Left renal cortex interstitium (tissue), 4 donors: ENCODE results near the gene CASP7. TPM values are rescaled to one million over a fixed set of nuclear protein-coding genes. Genes with fewer than 3 reads are reported as not detected.

Source experiments
- DNase-seq, 4 donors: peaks; one replicate each; pipeline ENCODE4 v3.0.0-alpha.2; 2013; ENCODE audit warnings: low read depth in 4 of 4, low spot score in 2 of 4, missing footprints in 1 of 4
- polyA plus RNA-seq, 4 donors: library from polyadenylated mRNA; unstranded; fragments of 120-200 nt; gene quantifications; one replicate each; pipeline ENCODE4 v1.2.1, GENCODE V29; 2013; ENCODE audit not compliant: insufficient read length in 4 of 4

CASP7 gene
- polyA plus RNA-seq, 4 donors = 24.7 to 31.2 (median 28.6) TPM

DNA sequence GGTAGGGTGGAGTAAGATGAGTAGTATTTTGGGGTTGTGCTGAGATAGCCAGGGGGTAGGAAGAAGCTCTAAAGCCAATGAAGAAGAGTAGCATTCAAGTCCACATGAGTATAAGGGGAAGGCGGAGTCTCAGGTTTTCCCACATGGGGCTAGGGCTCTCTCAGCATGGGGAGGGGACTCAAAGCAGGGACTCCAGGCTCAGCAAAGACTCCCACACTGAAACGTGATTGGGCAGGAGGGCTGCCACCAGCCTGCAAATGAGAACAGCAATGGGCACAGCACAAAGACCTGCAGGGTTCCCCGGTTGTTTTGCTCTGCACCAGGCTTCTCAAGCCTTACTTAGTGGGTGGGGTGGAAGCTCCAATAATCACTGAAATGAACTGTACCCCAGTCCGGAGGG is 14.4 kb upstream of the CASP7 start:
- DNase-seq = no peak

DNA sequence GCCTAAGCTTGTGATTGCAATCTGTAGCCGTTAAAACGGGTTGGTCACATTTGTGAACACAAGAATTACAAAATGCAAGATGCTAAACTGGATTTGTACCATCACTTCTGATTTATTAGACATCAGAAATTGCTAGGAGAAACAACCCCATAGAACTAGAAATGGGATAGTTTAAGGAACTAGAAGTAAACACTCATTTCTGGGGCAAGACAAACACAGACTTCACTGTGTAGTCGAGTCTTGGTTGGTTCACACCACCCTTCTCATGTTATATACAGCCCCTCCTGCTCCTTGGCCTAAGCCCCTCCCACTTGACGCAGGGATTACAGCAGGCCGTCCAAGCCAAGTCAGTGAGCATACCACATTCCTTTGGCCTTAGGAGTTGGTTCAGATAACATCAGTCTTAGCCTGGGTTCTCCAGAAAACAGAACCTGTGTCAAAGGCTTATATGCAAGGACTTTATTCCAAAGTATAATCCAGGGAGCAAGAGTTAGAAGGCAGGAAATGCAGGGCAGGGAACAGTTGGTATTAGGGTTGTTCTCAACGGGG is 13.8 kb upstream of the CASP7 start:
- DNase-seq = no peak

DNA sequence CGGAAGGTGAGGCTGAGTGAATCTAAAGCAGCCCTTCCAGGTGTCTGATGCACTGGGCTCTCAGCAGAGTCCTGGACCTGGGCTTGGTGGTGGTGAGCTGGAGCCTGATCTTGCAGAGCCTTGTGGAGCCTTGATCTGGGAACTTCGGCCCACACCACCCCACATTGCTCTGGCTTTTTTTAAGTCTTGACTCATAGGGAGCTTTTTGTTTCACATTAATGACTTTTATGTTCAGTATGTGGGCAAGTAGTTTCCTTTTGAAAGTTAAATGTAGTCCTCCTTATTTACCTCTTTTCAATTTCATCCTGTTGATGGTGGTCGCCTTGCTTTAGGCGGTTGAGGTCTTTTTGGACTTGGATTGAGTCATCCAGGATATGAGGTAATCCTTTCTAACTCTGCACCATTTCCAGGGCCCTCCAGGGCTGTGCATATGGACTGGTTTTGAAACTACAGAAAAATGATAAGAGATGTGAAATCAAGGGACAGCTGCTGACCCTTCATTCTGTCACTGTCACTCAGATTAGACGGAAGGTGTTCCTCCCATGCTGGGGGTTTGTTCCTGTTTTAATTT is 12.9 kb upstream of the CASP7 start:
- no peak for DNase-seq

DNA sequence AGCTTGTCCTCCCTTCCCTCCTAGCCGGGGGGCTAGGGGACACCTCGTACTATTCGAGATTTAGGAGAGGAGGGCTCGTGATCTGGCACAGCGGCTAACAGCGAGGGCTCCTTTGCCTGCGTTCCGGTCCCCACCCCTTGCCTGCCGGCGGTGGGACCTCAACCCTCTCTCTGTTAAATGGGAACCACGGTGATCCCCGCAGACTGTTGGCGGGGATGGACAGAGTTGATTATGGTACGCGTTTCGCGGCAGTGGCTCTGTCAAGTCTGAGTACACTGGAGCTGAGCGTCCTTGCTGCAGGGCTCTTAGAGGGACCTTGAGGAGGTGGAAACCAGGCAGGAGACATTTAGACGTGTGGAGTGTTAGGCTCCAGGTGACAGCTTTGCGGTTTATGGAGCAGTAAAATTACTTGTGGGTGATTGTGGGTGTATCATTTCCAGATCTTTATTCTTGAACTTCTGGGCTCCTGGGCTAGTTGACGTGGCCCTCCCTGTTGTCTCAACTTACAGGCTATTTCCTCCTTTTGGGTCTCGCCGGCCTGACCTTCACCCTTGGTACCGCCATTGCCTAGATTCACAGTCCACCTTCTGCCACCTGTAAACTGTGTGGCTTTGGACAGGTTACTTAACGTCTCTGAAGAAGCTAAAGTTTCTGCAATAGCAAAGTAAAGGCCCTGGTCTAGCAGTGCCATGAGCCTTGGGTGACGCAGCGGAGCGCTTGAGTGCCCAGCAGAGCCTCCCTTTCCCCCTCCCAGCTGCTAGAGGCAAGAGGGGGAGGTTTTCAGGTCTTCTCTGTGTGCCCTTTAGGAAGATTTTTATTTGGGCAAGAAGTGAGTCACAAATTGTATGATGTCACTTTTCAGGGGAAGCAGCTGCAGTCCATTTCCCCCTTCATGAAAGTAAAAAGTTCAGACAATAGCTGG is 739 bp downstream of the CASP7 start:
- peak in 3 of 4 donors; percentile 31 to 60 (median 58) for DNase-seq

DNA sequence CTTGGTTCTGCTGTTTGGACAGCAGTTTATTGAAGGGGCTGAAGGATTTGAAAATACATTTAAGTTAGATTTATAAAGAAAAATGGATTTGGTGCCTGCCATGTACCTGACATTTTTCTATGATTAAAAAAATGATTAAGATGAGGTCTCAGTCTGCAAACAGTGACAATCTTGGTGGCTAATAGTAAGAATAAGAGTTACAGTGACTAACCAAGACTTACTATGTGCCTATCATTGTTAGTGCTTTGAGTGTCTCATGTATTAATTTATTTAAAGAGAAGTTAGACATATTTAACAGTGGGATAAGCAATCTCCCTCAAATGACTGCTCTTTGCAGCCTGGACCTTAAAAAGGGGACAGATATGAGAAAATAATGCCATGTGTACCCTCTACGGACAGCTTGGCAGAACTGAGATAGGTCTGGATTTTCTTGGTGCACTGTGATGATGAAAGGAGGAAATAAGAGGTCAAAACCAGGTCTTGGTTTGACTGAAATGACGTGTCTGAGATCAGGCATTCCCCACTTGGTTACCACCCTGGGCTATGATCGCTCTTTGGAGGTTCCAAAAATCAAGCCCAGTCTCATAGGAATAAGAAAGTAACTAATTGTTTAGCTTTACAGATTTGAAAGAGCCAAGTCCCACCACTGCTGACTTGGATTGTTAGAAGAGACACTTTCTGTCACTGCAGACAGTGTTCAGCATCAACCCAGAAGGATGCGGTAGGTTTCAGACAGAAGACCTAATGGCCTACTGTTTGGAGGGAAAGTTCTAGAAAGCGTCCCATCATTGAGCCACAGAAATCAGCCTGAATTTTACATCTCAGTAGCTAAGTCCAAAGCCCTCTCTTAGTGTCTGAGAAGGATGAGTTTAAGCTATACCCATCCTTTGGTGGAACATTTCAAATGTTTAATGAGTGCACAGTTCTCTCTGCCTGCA is 2.1 kb downstream of the CASP7 start:
- DNase-seq = no peak

DNA sequence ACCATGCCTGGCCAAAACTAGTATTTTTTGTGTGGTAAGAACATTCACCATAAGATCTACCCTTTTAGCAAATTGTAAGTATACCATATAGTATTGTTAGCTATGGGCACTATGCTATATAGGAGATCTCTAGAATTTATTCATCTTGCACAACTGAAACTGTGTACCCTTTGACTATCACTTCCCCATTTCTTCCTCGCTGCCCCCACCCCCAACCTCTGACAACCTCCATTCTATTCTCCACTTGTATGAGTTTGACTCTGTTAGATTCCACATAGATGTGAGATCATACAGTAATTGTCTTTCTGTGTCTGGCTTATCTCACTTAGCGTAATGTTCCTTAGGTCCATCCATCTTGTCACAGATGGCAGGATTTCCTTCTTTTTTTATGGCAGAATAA is 3.6 kb downstream of the CASP7 start:
- no peak for DNase-seq

DNA sequence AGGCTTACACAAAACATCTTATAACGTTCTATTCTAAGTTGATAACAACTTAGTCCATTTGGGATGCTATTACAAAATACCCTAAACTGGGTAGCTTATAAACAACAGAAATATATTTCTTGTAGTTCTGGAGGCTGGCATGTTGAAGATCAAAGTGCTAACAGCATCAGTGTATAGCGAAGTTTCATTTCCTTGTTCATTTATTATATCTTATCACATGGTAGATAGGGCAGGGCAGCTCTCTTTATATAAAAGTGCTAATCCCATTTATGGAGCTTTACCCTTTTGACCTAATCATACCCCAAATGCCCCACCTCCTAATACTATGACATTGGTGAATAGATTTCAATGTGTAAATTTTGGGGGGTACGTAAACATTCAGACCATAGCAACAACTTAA is 6.3 kb downstream of the CASP7 start:
- no peak for DNase-seq

DNA sequence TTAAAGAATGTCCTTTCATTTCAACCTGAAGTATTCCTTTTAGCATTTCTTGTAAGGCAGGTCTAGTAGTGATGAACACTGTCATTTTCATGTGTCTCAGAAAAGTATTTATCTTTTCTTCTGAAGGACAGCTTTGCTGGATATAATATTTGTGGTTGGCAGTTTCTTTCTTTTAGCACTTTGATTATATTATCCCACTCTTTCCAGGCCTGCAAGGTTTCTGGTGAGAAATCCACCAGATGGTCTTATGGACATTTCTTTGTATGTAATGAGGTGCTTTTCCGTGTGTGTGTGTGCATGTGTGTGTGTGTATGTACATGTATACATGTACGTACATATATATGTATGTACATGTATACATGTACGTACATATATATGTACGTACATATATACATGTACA is 7.3 kb downstream of the CASP7 start:
- no peak for DNase-seq

DNA sequence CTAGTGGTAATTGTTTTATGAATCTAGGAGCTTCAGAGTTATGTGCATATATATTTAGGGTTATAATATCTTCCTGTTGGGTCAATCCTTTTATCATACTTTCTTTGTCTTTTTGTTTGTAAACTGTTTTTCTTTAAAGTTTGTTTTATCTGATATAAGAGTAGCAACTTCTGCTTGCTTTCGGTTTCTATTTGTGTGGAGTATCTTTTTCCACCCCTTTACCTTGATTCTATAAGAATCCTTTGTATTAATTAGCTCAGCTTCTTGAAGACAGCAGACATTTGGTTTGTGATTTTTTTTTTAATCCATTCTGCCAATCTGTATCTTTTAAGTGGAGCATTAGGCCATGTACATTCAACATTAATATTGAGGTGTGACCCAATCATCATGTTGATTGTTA is 9.3 kb downstream of the CASP7 start:
- no peak for DNase-seq

DNA sequence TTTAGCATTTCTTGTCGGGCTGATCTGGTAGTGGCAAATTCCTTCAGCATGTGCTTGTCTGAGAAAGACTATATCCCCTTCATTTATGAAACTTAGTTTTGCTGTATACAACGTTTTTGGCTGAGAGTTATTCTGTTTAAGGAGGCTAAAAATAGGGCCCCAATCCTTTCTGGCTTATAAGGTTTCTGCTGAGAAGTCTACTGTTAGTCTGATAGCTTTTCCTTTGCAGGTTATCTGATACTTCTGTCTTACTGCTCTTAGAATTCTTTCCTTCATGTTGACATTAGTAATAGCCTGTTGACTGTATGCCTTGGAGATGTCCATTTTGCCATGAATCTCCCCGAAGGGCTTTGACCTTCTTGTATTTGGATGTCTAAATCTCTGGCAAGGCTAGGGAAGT is 9.9 kb downstream of the CASP7 start:
- no peak for DNase-seq

DNA sequence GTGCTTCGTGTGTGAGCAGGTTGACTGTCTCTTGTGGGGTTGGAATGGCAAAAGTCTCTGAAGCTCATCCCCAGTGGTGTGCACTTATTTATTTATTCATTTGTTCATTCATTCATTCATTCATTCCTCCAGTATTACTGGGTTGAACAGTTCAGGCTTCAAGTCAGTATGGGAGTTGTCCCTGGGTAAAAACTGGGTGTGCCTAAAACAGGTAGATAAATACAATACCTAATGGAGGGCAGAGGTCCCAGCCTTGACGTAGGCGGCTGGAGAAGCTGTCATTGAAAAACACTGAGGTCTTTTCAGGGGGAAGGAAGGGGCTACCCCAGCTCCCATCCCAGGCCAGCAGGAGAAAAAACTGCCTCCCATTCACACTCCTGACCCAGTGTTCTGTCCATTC is 11.0 kb downstream of the CASP7 start:
- DNase-seq = no peak

DNA sequence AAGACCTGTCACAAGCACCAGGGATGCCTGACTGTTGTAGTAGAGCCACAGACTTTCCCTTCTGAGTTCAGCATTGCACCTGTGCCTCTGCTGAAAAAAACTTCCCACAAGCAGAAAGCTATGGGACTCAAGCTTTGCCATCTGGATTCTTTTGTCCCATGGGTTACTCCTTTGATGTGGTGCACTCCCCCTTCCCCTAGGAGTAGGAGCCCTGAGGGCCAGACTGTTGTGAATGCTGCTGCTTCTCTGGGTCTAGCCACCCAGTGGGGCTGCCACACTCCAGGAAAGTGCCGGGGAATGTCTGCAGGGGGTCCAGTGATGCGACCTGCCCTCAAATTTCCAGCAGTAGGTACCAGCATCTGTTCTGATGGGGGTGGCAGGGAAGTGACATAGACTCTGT is 11.7 kb downstream of the CASP7 start:
- no peak for DNase-seq

DNA sequence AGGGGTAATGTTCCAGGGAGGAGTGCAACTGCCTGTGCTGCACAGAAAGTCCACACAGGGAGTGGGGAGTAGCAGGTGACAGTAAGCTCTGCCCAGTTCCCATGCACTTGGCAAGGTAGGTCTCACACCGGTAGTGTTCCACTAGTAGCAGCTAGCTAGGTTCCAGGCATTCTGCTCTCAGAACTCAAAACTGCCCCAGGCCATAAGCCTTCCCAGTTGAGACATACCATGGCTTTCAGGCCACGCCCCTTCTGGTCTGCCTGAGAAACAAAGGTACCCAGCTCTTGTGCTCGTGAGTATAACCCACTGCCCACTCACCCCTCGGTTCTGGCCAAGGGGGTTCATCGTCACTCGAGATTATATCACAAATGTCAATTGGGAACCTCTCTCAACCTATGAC is 12.6 kb downstream of the CASP7 start:
- no peak for DNase-seq

DNA sequence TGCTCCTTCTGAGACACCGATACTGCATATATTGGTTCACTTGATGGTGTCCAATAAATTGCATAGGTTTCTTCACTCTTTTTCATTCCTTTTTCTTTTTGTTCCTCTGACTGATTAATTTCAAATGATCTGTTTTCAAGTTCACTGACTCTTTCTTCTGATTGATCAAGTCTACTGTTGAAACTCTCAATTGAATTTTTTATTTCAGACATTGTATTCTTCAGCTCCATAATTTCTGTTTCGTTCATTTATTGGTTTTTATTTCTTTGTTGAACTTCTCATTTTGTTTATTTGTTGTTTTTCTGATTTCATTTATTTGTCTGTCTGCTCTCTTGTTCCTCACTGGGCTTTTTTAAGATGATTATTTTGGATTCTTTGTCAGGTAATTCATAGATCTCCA is 13.6 kb downstream of the CASP7 start:
- no peak for DNase-seq

DNA sequence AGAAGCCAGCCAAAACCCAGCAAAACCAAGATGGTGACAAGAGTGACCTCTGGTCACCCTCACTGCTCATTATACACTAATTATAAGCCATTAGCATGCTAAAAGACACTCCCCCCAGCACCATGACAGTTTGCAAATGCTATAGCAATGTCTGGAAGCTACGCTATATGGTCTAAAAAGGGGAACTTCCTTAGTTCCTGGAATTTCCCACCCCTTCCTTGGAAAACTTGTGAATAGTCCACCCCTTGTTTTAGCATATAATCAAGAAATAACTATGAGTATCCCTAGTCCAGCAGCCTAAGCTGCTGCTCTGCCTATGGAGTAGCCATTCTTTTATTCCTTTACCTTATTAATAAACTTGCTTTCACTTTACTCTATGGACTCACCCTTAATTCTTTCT is 16.0 kb downstream of the CASP7 start:
- DNase-seq = no peak

DNA sequence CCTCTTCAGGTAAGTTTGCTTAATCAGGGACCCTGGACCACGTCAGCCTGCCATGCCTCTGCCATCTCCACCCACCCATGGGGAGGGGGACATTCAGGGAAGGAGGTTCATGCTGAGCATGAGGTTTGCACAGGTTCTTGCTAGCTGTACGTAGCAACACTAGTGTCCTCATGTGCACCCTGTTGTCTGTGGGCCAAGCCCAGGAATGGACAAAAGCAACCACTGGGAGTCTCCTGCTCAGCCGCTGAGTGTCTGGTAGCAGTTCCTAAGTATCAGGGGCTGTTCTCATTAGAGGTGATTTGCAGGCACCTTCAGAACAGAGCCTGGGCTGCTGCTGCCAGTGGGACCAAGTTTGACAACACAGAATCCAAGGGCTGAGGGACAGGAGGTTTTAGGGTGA is 17.9 kb downstream of the CASP7 start:
- no peak for DNase-seq

DNA sequence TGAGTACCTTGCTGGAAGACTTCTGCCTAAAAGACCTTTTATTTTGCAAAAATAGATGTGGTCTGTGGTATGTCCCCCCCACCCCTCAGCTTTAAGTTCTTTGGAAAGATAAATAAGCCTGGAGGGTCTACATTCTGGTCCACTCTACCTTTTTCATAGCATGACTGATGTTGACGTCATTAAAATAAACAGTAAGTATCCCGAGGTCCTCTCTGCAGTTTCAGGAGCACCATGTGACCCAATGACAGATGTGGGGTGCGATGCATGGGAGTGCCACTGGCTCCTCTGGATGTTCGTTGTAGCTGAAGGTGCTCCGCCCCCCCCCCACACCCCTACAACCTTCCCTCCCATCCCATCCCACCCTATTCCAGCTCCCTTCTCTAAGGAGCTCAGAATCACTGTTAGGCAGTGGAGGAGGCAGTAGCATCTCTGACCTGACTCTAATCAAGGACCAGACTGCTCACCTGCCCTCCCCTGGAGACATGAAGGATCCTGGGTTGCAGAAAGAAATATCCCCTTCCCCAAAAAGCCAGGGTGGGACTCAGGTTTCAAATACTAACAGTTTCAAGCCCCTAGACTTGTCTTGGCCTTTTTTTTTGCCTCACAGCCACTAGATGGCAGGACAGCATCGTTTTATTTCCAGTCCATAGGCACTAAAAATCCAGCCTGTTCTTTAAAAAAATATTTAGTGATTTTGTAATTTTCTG is 25.1 kb downstream of the CASP7 start:
- peak in 1 of 4 donors; percentile 45 for DNase-seq

DNA sequence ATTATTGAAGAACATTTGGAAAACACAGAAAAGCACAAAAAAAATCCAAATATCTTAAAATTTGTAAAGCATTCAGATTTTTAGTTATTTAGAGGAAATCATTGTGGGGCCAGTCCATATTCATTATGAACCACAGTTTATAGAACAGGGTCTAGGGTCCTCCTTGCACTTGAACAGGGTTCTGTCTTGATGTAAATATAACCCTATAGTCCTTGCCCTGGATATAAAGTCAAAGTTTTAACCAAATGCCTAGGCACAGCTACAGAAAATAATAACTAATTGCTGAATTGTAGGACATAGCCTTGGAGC is 25.6 kb downstream of the CASP7 start:
- DNase-seq = no peak

DNA sequence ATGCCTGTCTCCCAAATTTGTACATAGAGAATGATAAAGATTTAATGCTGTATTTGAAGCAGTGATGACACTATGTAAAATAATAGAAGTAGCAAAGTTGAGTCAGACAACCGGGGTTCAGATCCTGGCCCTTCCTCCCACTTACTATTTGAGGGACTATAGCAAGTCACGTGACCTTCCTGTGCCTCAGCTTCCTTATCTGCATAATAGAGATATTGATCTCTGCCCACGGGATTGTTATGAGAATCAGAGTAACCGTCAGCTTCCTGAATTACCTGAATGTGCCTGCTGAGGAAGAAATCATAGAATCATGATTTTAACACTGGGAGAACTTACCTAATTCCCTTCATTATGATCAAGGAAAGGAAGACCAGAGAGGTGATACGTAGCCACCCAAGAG is 26.9 kb downstream of the CASP7 start:
- DNase-seq = no peak

DNA sequence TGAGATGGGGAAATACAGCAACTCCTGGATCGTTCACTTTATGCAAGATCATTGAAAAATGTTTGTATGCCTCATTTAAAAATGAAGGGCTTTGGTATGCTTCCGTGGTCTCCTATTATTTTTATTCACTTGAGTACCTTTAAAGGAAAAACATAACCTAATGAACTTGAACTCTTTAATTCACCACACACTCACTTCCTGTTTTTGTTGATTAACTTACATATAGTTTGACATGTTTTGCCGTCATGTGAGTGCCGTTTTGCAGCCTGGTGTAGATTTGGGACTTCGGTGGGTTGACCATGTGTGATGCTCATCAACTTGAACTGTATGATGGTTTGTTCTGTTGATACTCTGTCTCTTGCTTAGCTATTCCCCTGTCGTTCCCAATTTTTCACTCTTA is 28.9 kb downstream of the CASP7 start:
- DNase-seq = no peak
